Measurements from ENCODE around the gene SYNE1.

DNA sequence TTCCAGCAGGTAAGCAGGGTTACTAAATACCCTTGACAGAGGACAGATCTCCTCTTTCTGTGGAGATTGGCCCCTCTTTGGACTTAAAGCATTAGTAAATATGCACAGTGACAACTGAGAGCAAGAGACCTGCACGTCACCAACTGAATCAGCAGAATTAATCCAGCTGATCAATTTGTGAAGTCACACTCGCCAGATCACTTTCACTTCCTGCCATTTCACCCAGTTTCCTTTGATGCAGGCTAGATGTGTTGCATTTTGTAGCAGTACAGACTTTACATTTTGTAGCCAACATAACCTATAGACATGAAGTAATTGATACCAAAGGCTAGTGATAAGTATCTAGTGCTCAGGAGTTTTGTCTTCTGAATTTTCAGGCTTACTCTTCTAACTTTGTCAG is 11.9 kb downstream of the SYNE1 start:
- TF ChIP-seq, protein P1, sequence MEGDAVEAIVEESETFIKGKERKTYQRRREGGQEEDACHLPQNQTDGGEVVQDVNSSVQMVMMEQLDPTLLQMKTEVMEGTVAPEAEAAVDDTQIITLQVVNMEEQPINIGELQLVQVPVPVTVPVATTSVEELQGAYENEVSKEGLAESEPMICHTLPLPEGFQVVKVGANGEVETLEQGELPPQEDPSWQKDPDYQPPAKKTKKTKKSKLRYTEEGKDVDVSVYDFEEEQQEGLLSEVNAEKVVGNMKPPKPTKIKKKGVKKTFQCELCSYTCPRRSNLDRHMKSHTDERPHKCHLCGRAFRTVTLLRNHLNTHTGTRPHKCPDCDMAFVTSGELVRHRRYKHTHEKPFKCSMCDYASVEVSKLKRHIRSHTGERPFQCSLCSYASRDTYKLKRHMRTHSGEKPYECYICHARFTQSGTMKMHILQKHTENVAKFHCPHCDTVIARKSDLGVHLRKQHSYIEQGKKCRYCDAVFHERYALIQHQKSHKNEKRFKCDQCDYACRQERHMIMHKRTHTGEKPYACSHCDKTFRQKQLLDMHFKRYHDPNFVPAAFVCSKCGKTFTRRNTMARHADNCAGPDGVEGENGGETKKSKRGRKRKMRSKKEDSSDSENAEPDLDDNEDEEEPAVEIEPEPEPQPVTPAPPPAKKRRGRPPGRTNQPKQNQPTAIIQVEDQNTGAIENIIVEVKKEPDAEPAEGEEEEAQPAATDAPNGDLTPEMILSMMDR (IDR thresholded peaks at IDR 0.05): no peak
- no peak for TF ChIP-seq POLR2A (IDR thresholded peaks at IDR 0.05)
